ENCODE measurements around the gene ADPGK. TPM values are rescaled to one million over a fixed set of nuclear protein-coding genes. Genes with fewer than 3 reads are reported as not detected.

The ADPGK gene
- total and polyA plus RNA-seq, 7 donors, result 10.2 to 41.1 (median 25.2) TPM

DNA sequence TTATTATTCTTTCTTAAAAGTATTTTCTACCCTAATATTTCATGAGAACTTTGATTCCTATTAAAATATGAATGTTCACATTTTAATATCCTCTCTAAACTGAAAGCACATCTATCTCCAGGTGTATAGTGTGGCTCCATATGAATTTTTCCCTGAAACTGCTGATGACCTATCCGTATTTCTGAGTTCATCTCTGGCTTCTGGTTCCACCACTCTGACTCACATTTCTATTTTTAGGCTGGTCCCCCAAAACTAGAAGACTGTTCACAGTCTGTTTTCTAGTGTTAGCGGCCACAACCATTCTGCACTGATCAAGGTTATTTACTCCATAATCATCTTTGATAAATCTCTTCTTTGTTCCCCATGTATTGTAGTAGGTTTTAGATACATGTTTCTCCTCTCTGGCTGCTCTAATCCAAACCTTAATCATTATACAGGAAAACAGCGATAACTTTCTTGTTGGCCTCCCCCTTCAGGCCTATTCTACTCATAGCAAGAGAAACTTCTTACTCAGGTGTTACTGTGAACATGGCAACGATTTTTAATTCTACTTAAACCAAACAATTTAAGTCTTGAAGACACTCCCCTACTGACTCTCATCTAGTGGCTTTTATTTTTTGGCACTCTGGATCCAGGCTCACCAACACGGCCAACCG lies 12.8 kb downstream of the ADPGK start:
- WGBS, 2 donors, result 81 to 86% methylated on average over 6 of the region's 6 CpGs
- intact Hi-C loops (cut with DNase I), result no loop called here
- peaks cover 8 to 88% (median 18%) of the 10 kb centered on the region in 4 donors for H3K36me3 ChIP-seq

DNA sequence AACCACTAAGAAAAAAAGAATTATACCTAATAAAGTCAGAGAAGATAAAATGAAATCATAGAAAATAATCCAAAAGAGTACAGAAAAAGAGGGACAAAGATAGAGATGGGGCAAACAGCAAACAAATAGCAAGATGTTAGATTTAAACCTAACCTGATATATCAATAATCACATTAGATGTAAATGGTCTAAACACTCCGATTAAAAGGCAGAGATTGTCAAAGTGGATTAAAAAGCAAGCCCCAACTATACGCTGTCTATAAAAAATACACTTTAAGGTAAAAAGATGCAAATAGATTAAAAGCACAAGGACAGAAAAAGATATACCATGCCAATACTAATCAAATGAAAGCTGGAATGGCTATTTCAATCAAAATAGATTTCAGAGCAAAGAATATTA lies 16.8 kb downstream of the ADPGK start:
- Histone ChIP-seq H3K4me3 (no peak overlapping the region), H3K27me3 (no peaks in the 10 kb centered on the region), H3K4me1 (no peaks in the 10 kb centered on the region), H3K36me3 (peaks cover 8 to 85% (median 18%) of the 10 kb centered on the region in 4 donors), H3K27ac (no peak overlapping the region), H3K9me3 (peaks cover 0 to 7% (median 0%) of the 10 kb centered on the region in 4 donors)
- WGBS, 2 donors, result 96 to 99% methylated on average over 2 of the region's 2 CpGs
- intact Hi-C loops (cut with DNase I), result no loop called here
- no peak for DNase-seq
- no peak for TF ChIP-seq EP300 (IDR thresholded peaks at IDR 0.05)
- TF ChIP-seq, protein P1, sequence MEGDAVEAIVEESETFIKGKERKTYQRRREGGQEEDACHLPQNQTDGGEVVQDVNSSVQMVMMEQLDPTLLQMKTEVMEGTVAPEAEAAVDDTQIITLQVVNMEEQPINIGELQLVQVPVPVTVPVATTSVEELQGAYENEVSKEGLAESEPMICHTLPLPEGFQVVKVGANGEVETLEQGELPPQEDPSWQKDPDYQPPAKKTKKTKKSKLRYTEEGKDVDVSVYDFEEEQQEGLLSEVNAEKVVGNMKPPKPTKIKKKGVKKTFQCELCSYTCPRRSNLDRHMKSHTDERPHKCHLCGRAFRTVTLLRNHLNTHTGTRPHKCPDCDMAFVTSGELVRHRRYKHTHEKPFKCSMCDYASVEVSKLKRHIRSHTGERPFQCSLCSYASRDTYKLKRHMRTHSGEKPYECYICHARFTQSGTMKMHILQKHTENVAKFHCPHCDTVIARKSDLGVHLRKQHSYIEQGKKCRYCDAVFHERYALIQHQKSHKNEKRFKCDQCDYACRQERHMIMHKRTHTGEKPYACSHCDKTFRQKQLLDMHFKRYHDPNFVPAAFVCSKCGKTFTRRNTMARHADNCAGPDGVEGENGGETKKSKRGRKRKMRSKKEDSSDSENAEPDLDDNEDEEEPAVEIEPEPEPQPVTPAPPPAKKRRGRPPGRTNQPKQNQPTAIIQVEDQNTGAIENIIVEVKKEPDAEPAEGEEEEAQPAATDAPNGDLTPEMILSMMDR (IDR thresholded peaks at IDR 0.05), result no peak
- no peak for TF ChIP-seq POLR2AphosphoS5 (IDR thresholded peaks at IDR 0.05)
- no peak for TF ChIP-seq POLR2A (IDR thresholded peaks at IDR 0.05)

More for the DNA sequence above, 12.8 kb downstream of the ADPGK start:
- Histone ChIP-seq H3K4me3 (no peak overlapping the region), H3K27me3 (no peaks in the 10 kb centered on the region), H3K9me3 (peaks cover 0 to 7% (median 0%) of the 10 kb centered on the region in 4 donors), H3K27ac (no peak overlapping the region), H3K4me1 (no peaks in the 10 kb centered on the region)
- TF ChIP-seq EP300 (IDR thresholded peaks at IDR 0.05) (no peak), POLR2A (IDR thresholded peaks at IDR 0.05) (no peak), POLR2AphosphoS5 (IDR thresholded peaks at IDR 0.05) (no peak)
- TF ChIP-seq, protein P1 (IDR thresholded peaks at IDR 0.05), result no peak
- no peak for DNase-seq

DNA sequence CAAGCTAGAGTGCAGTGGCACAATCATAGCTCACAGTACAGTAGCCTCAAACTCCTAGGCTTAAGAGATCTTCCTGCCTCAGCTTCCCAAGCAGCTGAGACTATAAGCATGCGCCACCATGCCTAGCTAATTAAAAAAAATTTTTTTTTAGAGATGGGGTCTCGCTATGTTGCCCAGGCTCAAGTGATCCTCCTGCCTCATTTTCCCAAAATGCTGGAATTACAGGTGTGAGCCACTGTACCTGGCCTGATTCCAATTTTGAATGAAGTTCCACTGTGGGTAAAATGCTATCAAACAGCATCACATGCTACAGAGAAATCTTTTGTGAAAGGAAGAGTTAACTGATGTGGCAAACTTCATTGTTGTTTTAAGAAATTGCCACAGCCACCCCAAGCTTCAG lies 17.5 kb downstream of the ADPGK start:
- 97 to 98% methylated on average over 2 of the region's 2 CpGs for WGBS, 2 donors
- intact Hi-C loops (cut with DNase I), result no loop called here
- DNase-seq, result no peak
- TF ChIP-seq POLR2A (IDR thresholded peaks at IDR 0.05) (no peak), EP300 (IDR thresholded peaks at IDR 0.05) (no peak)
- peaks cover 8 to 85% (median 18%) of the 10 kb centered on the region in 4 donors for H3K36me3 ChIP-seq
- peaks cover 0 to 7% (median 0%) of the 10 kb centered on the region in 4 donors for H3K9me3 ChIP-seq
- no peak overlapping the region for H3K4me3 ChIP-seq
- H3K27ac ChIP-seq, result no peak overlapping the region
- no peaks in the 10 kb centered on the region for H3K27me3 ChIP-seq
- no peaks in the 10 kb centered on the region for H3K4me1 ChIP-seq

DNA sequence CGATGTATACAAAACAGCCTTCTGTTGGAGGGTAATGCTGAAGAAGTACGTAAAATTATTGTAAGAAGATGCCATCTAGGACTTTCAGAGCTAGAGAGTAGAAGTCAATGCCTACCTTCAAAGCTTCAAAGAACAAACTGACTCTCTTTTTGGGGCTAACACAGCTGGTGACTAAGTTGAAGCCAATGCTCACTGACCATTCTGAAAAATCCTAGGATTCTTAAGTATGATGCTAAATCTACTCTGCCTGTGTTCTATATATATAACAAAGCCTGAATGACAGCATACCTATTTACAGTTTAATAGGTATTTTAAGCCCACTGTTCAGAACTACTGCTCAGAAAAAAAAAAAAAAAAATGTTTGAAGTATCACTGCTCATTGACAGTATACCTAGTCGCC lies 18.9 kb downstream of the ADPGK start:
- WGBS, 2 donors, result 96 to 97% methylated on average over 3 of the region's 3 CpGs
- no peaks in the 10 kb centered on the region for H3K27me3 ChIP-seq
- DNase-seq, result no peak
- H3K4me1 ChIP-seq, result no peaks in the 10 kb centered on the region
- no peak overlapping the region for H3K27ac ChIP-seq
- no peak overlapping the region for H3K4me3 ChIP-seq
- H3K36me3 ChIP-seq, result peaks cover under 1 to 84% (median 21%) of the 10 kb centered on the region in 4 donors
- TF ChIP-seq, protein P1 (IDR thresholded peaks at IDR 0.05), result no peak
- no peak for TF ChIP-seq POLR2AphosphoS5 (IDR thresholded peaks at IDR 0.05)
- TF ChIP-seq POLR2A (IDR thresholded peaks at IDR 0.05), result no peak
- no peak for TF ChIP-seq EP300 (IDR thresholded peaks at IDR 0.05)
- intact Hi-C loops (cut with DNase I), result no loop called here
- H3K9me3 ChIP-seq, result peaks cover 0 to 7% (median 0%) of the 10 kb centered on the region in 4 donors

DNA sequence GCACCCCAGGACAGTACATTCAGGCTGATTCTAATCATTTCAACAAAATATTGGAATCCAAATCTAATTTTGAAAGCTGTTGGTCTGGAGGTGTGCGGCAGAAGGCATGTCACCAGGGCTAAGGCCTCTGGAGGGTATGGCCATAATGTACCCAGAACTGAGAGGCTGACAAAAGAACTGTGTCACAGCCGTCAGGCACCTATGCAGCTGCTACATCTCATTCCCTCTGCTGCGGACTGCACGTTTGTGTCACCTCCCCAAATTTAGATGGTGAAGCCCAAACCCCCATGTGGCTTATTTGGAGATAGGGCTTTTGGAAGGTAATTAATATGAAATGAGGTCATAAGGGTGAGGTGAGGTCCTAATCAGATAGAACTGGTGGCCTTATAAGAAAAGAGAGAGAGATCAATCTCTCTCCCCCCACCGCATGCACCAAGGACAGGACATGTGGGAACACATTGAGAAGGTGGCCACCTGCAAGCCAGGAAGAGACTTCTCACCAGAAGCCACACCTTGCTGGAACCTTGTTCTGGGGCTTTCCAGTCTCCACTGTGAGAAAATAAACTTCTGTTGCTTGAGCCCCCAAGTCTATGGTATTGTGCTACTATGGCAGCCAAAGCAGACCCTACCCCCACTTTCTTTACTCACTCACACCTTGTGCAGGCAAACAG lies 22.8 kb downstream of the ADPGK start:
- intact Hi-C loops (cut with DNase I), result no loop called here
- no peaks in the 10 kb centered on the region for H3K9me3 ChIP-seq
- H3K27ac ChIP-seq, result no peak overlapping the region
- no peaks in the 10 kb centered on the region for H3K27me3 ChIP-seq
- H3K36me3 ChIP-seq, result peaks cover 0 to 68% (median 8%) of the 10 kb centered on the region in 4 donors
- H3K4me3 ChIP-seq, result no peak overlapping the region
- no peaks in the 10 kb centered on the region for H3K4me1 ChIP-seq
- DNase-seq, result no peak
- TF ChIP-seq POLR2A (IDR thresholded peaks at IDR 0.05) (no peak), EP300 (IDR thresholded peaks at IDR 0.05) (no peak), POLR2AphosphoS5 (IDR thresholded peaks at IDR 0.05) (no peak)
- TF ChIP-seq, protein P1 (IDR thresholded peaks at IDR 0.05), result no peak
- WGBS, 2 donors, result 95 to 96% methylated on average over 5 of the region's 5 CpGs
